GM13977 (cell line): ENCODE results near the gene LAMA1.

Source experiments
- DNase-seq: peaks from one replicate; pipeline ENCODE4 v3.0.0; 2012; ENCODE audit warnings: low spot score
- CTCF ChIP-seq: IDR thresholded peaks from 2 replicates; pipeline ENCODE4 v1.5.1; 2012; ENCODE audit warnings: mild to moderate bottlenecking, control low read depth; ENCODE audit not compliant: insufficient read depth; ENCODE audit errors: extremely low read depth, missing control alignments
- in situ Hi-C: fragments of 300-500 bp; cut with MboI; formaldehyde crosslinking; loops from one replicate; pipeline ENCODE4 v1.12.0; 2022; ENCODE audit warnings: low sequenced_read_pairs, low pct_unique_long_range_greater_than_20kb, mixed read lengths, inconsistent platforms; ENCODE audit not compliant: unreplicated experiment

LAMA1 gene

GRCh38 chr18:6960124-6960523 lies 157.5 kb downstream of the LAMA1 start:
- no peak for TF ChIP-seq CTCF
- no peak for DNase-seq

GRCh38 chr18:6959110-6959509 lies 158.5 kb downstream of the LAMA1 start:
- in situ Hi-C loops = no loop called here
- no peak for TF ChIP-seq CTCF
- DNase-seq = no peak

More at GRCh38 chr18:6960124-6960523, 157.5 kb downstream of the LAMA1 start:
- in situ Hi-C loops = no loop called here

GRCh38 chr18:6956999-6957398 lies 160.6 kb downstream of the LAMA1 start:
- no peak for DNase-seq
- TF ChIP-seq CTCF = no peak
- in situ Hi-C loops = no loop called here

GRCh38 chr18:6956495-6956894 lies 161.1 kb downstream of the LAMA1 start:
- in situ Hi-C loops = no loop called here
- DNase-seq = no peak
- no peak for TF ChIP-seq CTCF

- TF ChIP-seq CTCF = no peak
- DNase-seq = no peak
- in situ Hi-C loops = no loop called here
These were observed 162.3 kb downstream of the LAMA1 start for GRCh38 chr18:6955304-6955703.

- TF ChIP-seq CTCF = no peak
- in situ Hi-C loops = no loop called here
- DNase-seq = no peak
These were observed 163.1 kb downstream of the LAMA1 start for GRCh38 chr18:6954501-6954900.
